D721Med (cell line): ENCODE data around the gene NOS1AP.

Experiments used
- DNase-seq: peaks from one replicate; pipeline ENCODE4 v3.0.0; 2011; ENCODE audit warnings: low spot score; ENCODE audit not compliant: insufficient read length
- FAIRE-seq: peaks from 2 replicates; lab custom pipeline; 2011; peaks lifted over from hg19 to GRCh38; lab: Jason Lieb, UNC
- TF ChIP-seq, protein P1 (sequence below): IDR thresholded peaks from 2 replicates; pipeline ENCODE4 v1.5.1; 2012; ENCODE audit warnings: mild to moderate bottlenecking, control low read depth; ENCODE audit not compliant: insufficient read depth; ENCODE audit errors: missing control alignments

The NOS1AP gene

GRCh38 chr1:162333991-162334390 is 264.5 kb downstream of the NOS1AP start:
- TF ChIP-seq, protein P1, sequence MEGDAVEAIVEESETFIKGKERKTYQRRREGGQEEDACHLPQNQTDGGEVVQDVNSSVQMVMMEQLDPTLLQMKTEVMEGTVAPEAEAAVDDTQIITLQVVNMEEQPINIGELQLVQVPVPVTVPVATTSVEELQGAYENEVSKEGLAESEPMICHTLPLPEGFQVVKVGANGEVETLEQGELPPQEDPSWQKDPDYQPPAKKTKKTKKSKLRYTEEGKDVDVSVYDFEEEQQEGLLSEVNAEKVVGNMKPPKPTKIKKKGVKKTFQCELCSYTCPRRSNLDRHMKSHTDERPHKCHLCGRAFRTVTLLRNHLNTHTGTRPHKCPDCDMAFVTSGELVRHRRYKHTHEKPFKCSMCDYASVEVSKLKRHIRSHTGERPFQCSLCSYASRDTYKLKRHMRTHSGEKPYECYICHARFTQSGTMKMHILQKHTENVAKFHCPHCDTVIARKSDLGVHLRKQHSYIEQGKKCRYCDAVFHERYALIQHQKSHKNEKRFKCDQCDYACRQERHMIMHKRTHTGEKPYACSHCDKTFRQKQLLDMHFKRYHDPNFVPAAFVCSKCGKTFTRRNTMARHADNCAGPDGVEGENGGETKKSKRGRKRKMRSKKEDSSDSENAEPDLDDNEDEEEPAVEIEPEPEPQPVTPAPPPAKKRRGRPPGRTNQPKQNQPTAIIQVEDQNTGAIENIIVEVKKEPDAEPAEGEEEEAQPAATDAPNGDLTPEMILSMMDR, result no peak
- DNase-seq (no peak), FAIRE-seq (no peak)

DNA sequence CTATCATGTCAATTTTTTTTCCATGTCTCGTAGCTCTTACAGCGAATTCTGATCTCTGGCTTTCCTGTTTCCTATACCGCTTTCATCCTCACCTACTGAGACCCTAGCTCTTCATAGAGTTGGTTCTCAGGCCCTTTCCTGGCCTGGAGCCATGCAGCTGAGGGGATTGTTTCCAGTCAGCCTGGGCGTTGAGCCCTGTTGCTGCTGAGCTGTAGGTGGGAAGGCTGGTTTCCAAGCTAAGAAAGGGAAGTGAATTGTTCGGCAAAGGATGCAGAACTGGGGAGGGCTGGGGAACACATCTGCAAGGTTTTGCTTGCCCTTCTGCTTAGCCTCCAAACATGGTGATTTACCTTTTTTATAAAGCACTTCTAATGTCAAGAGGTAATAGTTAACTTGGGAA is 265.6 kb downstream of the NOS1AP start:
- FAIRE-seq (no peak), DNase-seq (no peak)
- TF ChIP-seq, protein P1, result no peak

DNA sequence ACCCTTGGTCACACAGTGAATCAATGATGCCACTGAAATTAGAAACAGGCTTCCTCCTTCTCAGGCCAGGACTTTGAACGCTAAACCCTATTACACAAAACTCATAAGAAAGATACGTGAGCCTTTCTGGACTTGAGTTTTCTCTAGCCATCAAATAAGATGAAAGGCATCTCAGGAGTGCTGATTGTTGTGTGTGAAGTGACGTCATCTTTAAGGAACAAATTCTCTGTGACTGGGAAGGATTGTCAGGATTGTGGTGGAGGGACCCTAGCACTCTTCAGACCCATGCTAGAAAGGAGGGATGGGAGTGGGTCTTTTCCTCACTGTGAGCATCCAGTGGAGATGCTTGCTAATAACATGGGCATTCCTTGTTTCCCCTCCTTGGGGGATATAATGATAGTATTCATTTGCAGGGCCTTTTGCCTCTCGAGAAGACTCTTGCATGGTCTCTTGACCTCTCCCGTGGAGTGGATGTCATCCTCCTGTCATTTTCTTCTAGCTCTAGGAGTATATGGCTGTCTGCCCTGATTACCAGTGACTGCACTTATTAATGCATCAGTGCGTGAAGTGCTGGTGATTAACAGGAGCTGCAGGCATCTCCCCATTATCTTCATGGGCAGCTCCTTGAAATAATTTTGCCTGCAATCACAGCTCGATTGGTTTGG is 267.3 kb downstream of the NOS1AP start:
- DNase-seq, result no peak
- FAIRE-seq, result no peak
- TF ChIP-seq, protein P1, result no peak

GRCh38 chr1:162342452-162342983 is 273.0 kb downstream of the NOS1AP start:
- FAIRE-seq (no peak), DNase-seq (no peak)
- TF ChIP-seq, protein P1, result no peak

DNA sequence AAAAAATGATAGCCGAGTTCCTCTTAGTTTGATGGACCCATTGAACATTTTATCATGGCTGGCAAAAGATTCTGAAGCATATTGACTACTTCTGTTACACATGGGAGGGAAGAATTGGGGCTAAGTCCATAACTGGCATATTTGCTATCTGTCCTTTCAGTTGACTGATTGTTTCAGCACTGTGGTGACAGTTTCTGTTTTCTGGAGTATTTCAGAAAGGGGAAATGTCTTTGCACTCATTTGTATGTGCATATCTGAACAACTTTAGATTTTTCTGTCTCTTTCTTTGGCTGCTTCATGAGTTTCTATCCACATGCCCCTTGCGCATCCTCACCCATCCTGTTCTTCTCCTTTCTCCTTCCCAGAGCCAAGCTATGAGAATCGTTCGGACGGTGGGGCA is 274.0 kb downstream of the NOS1AP start:
- FAIRE-seq (no peak), DNase-seq (no peak)
- TF ChIP-seq, protein P1, result no peak

DNA sequence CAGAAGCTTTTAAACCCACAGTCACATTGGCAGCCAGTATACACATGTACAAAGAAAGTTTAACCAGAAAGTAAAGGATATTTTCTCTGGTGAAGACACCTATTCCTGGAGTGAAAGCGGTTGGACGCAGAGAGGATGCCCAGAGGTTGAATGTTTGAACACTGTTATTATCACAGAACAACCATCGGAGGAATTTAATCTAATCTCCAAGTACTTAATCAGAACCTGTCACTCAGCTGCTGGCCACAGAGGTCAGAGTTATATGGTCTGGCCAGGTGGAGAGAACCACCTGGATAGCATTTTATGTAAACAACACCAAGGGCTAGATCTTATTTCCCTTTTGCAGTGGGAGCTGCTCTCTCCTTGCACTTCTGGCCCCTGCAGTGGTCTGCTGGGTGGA is 277.8 kb downstream of the NOS1AP start:
- FAIRE-seq (no peak), DNase-seq (no peak)
- TF ChIP-seq, protein P1, result no peak

- no peak for DNase-seq
- FAIRE-seq, result no peak
- TF ChIP-seq, protein P1, result no peak
Observed at GRCh38 chr1:162349635-162350330, 280.3 kb downstream of the NOS1AP start.
